22Rv1 (cell line): Measurements from ENCODE around the gene C6orf89.

ENCODE experiments used
- H3K27ac ChIP-seq: fragments of 450-650 bp; 2 replicates; pipeline ENCODE4 v1.5.1; 2017
- CTCF ChIP-seq: fragments of 450-650 bp; IDR thresholded peaks from 2 replicates; pipeline ENCODE4 v1.5.1; 2017; ENCODE audit warnings: mild to moderate bottlenecking
- ZFX ChIP-seq: fragments of 450-650 bp; IDR thresholded peaks from 2 replicates; pipeline ENCODE4 v1.6.1; 2017; ENCODE audit warnings: antibody characterized with exemption, borderline replicate concordance

The C6orf89 gene

GRCh38 chr6:36959555-36960250 lies 74.0 kb downstream of the C6orf89 start:
- no peak overlapping the region for H3K27ac ChIP-seq
- TF ChIP-seq CTCF = no peak
- TF ChIP-seq ZFX = no peak

- TF ChIP-seq CTCF (no peak), ZFX (no peak)
- H3K27ac ChIP-seq = no peak overlapping the region
Observed at GRCh38 chr6:36961441-36962435, 76.0 kb downstream of the C6orf89 start.

GRCh38 chr6:36962874-36963273 lies 77.1 kb downstream of the C6orf89 start:
- H3K27ac ChIP-seq = no peak overlapping the region
- no peak for TF ChIP-seq CTCF

GRCh38 chr6:36963451-36964290 lies 77.9 kb downstream of the C6orf89 start:
- TF ChIP-seq CTCF (no peak), ZFX (no peak)
- no peak overlapping the region for H3K27ac ChIP-seq

- H3K27ac ChIP-seq = no peak overlapping the region
- TF ChIP-seq CTCF (no peak), ZFX (no peak)
Observed at GRCh38 chr6:36964349-36964748, 78.6 kb downstream of the C6orf89 start.

- TF ChIP-seq ZFX (no peak), CTCF (no peak)
- no peak overlapping the region for H3K27ac ChIP-seq
Observed at GRCh38 chr6:36964908-36965307, 79.2 kb downstream of the C6orf89 start.
